H1 (cell line): ENCODE results near the gene TTC4. TPM values are rescaled to one million over a fixed set of nuclear protein-coding genes. Genes with fewer than 3 reads are reported as not detected.

ENCODE experiments used
- CTCF ChIA-PET: fragments of 300-600 bp; sonication (Branson Sonifier 250); formaldehyde crosslinking; loops from one replicate; lab custom pipeline; 2021; ENCODE audit not compliant: partially characterized antibody; lab: Charles Lee
- POLR2A ChIA-PET: fragments of 300-600 bp; sonication (Branson Sonifier 250); formaldehyde crosslinking; loops from one replicate; lab custom pipeline; 2021; ENCODE audit warnings: inconsistent platforms; ENCODE audit not compliant: partially characterized antibody; lab: Charles Lee
- DNase-seq, 2 experiments: peaks; one replicate each; pipeline versions ENCODE4 v3.0.0 to v3.0.0-alpha.2; 2010 to 2022; ENCODE audit warnings: low spot score in 2 of 2, low read depth in 1 of 2, mixed read lengths in 1 of 2
- FAIRE-seq: peaks from 2 replicates; lab custom pipeline; 2011; peaks lifted over from hg19 to GRCh38; lab: Jason Lieb, UNC
- H2AFZ ChIP-seq: 2 replicates; pipeline ENCODE4 v1.8.1; 2012; ENCODE audit warnings: low read length, inconsistent platforms
- H2AK5ac ChIP-seq: 2 replicates; pipeline ENCODE4 v1.6.1; 2013; ENCODE audit warnings: low read depth, low read length
- H2BK120ac ChIP-seq: replicated peaks from 2 replicates; pipeline ENCODE3; 2013; ENCODE audit warnings: low read depth, low read length, inconsistent platforms
- H2BK12ac ChIP-seq: 2 replicates; pipeline ENCODE4 v1.6.1; 2013; ENCODE audit warnings: low read depth, low read length
- H2BK15ac ChIP-seq: 2 replicates; pipeline ENCODE4 v1.6.1; 2013; ENCODE audit warnings: low read length
- H2BK20ac ChIP-seq: 2 replicates; pipeline ENCODE4 v1.6.1; 2013; ENCODE audit warnings: low read length
- H2BK5ac ChIP-seq: 2 replicates; pipeline ENCODE4 v1.6.1; 2013; ENCODE audit warnings: low read depth, low read length
- H3K14ac ChIP-seq: 2 replicates; pipeline ENCODE4 v1.6.1; 2013; ENCODE audit warnings: inconsistent platforms; ENCODE audit not compliant: insufficient read length
- H3K18ac ChIP-seq: 2 replicates; pipeline ENCODE4 v1.6.1; 2013; ENCODE audit warnings: low read length; ENCODE audit errors: extremely low read depth
- H3K23ac ChIP-seq: 2 replicates; pipeline ENCODE4 v1.6.1; 2013; ENCODE audit warnings: inconsistent platforms; ENCODE audit not compliant: insufficient read length
- H3K23me2 ChIP-seq: 2 replicates; pipeline ENCODE4 v1.6.1; 2013; ENCODE audit warnings: low read depth, low read length
- H3K27ac ChIP-seq: 2 replicates; pipeline ENCODE4 v1.6.1; 2011; ENCODE audit warnings: low read depth, low read length, inconsistent platforms
- H3K27me3 ChIP-seq, 4 experiments: replicated peaks in 1 of 4; 1 replicate in 1 of 4; 2 replicates in 3 of 4; pipeline versions ENCODE4 v1.6.1 to v1.8.1; 2011 to 2013; ENCODE audit warnings: low read length in 3 of 4, mild to moderate bottlenecking in 3 of 4, inconsistent platforms in 2 of 4, mixed read lengths in 2 of 4, moderate library complexity in 1 of 4; ENCODE audit not compliant: control insufficient read depth in 3 of 4, insufficient read depth in 3 of 4; ENCODE audit errors: extremely low read depth in 1 of 4
- H3K36me3 ChIP-seq, 4 experiments: 2 replicates each; pipeline versions ENCODE4 v1.6.1 to v1.8.1; 2011 to 2013; ENCODE audit warnings: mild to moderate bottlenecking in 4 of 4, low read length in 3 of 4, moderate library complexity in 2 of 4, control low read depth in 1 of 4, inconsistent platforms in 1 of 4; ENCODE audit not compliant: insufficient read depth in 4 of 4, control insufficient read depth in 2 of 4
- H3K4ac ChIP-seq: replicated peaks from 2 replicates; pipeline ENCODE3; 2013; ENCODE audit warnings: low read length, low read depth, mixed read lengths, inconsistent platforms; ENCODE audit not compliant: insufficient read length
- H3K4me1 ChIP-seq, 4 experiments: replicated peaks in 1 of 4; 1 replicate in 1 of 4; 2 replicates in 3 of 4; pipeline versions ENCODE4 v1.6.1 to v1.8.1; 2011 to 2013; ENCODE audit warnings: low read length in 3 of 4, inconsistent platforms in 2 of 4, mixed read lengths in 1 of 4; ENCODE audit not compliant: insufficient read depth in 4 of 4, control insufficient read depth in 3 of 4
- H3K4me2 ChIP-seq, 2 experiments: 2 replicates each; pipeline versions ENCODE4 v1.6.1 to v1.8.1; 2011 to 2013; ENCODE audit warnings: low read depth in 2 of 2, low read length in 2 of 2, control low read depth in 1 of 2, inconsistent platforms in 1 of 2, mild to moderate bottlenecking in 1 of 2; ENCODE audit not compliant: insufficient read depth in 1 of 2
- H3K4me3 ChIP-seq, 4 experiments: fragments of 200-600, 300-600 bp in 1 of 4; sonication (generic), shearing (Covaris generic), sonication (Bioruptor Twin) in 1 of 4; 2 replicates each; pipeline versions ENCODE4 v1.5.1 to v1.8.1; 2011 to 2016; ENCODE audit warnings: low read length in 4 of 4, low read depth in 3 of 4, control low read depth in 2 of 4, inconsistent platforms in 2 of 4, mild to moderate bottlenecking in 2 of 4, mixed read lengths in 1 of 4, moderate library complexity in 1 of 4; ENCODE audit not compliant: insufficient read depth in 2 of 4; ENCODE audit errors: extremely low read depth in 1 of 4
- H3K56ac ChIP-seq: replicated peaks from 2 replicates; pipeline ENCODE3; 2013; ENCODE audit warnings: low read depth, mild to moderate bottlenecking, mixed read lengths, low read length, inconsistent platforms; ENCODE audit not compliant: insufficient read length
- H3K79me1 ChIP-seq: 2 replicates; pipeline ENCODE4 v1.6.1; 2013; ENCODE audit warnings: low read depth, low read length, control low read depth
- H3K79me2 ChIP-seq, 2 experiments: 2 replicates each; pipeline versions ENCODE4 v1.6.1 to v1.8.1; 2012 to 2013; ENCODE audit warnings: low read length in 2 of 2, mild to moderate bottlenecking in 2 of 2, inconsistent platforms in 1 of 2; ENCODE audit not compliant: insufficient read depth in 2 of 2, control insufficient read depth in 1 of 2
- H3K9ac ChIP-seq, 4 experiments: replicated peaks in 1 of 4; 1 replicate in 1 of 4; 2 replicates in 3 of 4; pipeline versions ENCODE4 v1.6.1 to v1.8.1; 2011 to 2013; ENCODE audit warnings: low read depth in 3 of 4, low read length in 3 of 4, control low read depth in 2 of 4, mild to moderate bottlenecking in 2 of 4, moderate library complexity in 2 of 4, inconsistent platforms in 1 of 4; ENCODE audit errors: extremely low read depth in 1 of 4
- H3K9me3 ChIP-seq, 2 experiments: 2 replicates each; pipeline versions ENCODE4 v1.6.1 to v1.8.1; 2012 to 2013; ENCODE audit warnings: mild to moderate bottlenecking in 2 of 2, moderate library complexity in 2 of 2, control low read depth in 1 of 2, inconsistent platforms in 1 of 2, low read depth in 1 of 2, low read length in 1 of 2, mixed read lengths in 1 of 2; ENCODE audit not compliant: insufficient read depth in 2 of 2
- H4K20me1 ChIP-seq, 2 experiments: replicated peaks in 1 of 2; 2 replicates each; pipeline versions ENCODE3 to v1.8.1; 2011 to 2013; ENCODE audit warnings: inconsistent platforms in 2 of 2, low read length in 2 of 2, mild to moderate bottlenecking in 1 of 2; ENCODE audit not compliant: insufficient read depth in 2 of 2, control insufficient read depth in 1 of 2
- H4K5ac ChIP-seq: 2 replicates; pipeline ENCODE4 v1.6.1; 2013; ENCODE audit warnings: low read length, low read depth, mixed read lengths, inconsistent platforms; ENCODE audit not compliant: insufficient read length
- H4K8ac ChIP-seq: 2 replicates; pipeline ENCODE4 v1.8.0; 2013; ENCODE audit warnings: mild to moderate bottlenecking, moderate library complexity, low read length, inconsistent platforms; ENCODE audit not compliant: insufficient read depth; ENCODE audit errors: extremely low read depth
- H4K91ac ChIP-seq: replicated peaks from 2 replicates; pipeline ENCODE3; 2013; ENCODE audit warnings: low read length, mixed read lengths, inconsistent platforms; ENCODE audit not compliant: insufficient read length
- E2F6 ChIP-seq: IDR thresholded peaks from 2 replicates; pipeline ENCODE4 v1.6.1; 2012; ENCODE audit warnings: inconsistent platforms
- WGBS, 2 experiments: shearing (Covaris generic) in 1 of 2; methylation state at CpG; one replicate each; pipeline versions ENCODE4 v1.1.6 to v1.1.7; 2013 to 2015; ENCODE audit warnings: low lambda C conversion rate in 2 of 2, mixed read lengths in 2 of 2, inconsistent platforms in 1 of 2, low coverage in 1 of 2, missing lambda C conversion rate in 1 of 2; ENCODE audit not compliant: insufficient replicate concordance in 2 of 2, insufficient coverage in 1 of 2, insufficient read length in 1 of 2; ENCODE audit errors: extremely low coverage in 1 of 2, missing lambda C conversion rate in 1 of 2; 5-methylcytosine and 5-hydroxymethylcytosine counted together
- polyA plus RNA-seq, 7 experiments: library from polyadenylated mRNA; depleted of rRNA in 3 of 7; stranded (reverse) in 5 of 7; unstranded in 2 of 7; fragments of >200 nt in 5 of 7; fragments of 200-250 nt in 2 of 7; gene quantifications; 1 replicate in 5 of 7; 2 replicates in 1 of 7; 4 replicates in 1 of 7; pipeline versions ENCODE4 v1.2.1 to v1.2.3, GENCODE V29; 2011 to 2013; ENCODE audit warnings: missing spikeins in 2 of 7, mixed read lengths in 2 of 7
- total RNA-seq: library from RNA; stranded (reverse); fragmentation: NEBNext Ultra II Directional; extraction: Animal tissue kit (Norgen Biotek cat#: 25700); gene quantifications from 2 replicates; pipeline ENCODE4 v1.2.1, GENCODE V29; 2021

Gene TTC4
- total and polyA plus RNA-seq, 2 of the 8 experiments (the other 6 are each of a cell fraction or from before 2014, with no cell fraction given): 21.0 to 25.1 TPM

GRCh38 chr1:54716299-54717047, 812 bp downstream of the TTC4 start:
- peaks cover 5% of the 10 kb centered on the region for H3K23me2 ChIP-seq
- no peak overlapping the region for H3K14ac ChIP-seq
- DNase-seq: no peak
- H2AK5ac ChIP-seq: no peak overlapping the region
- no peak overlapping the region for H3K18ac ChIP-seq
- H2BK5ac ChIP-seq: no peak overlapping the region
- no peaks in the 10 kb centered on the region; a peak in 1 of 7 replicates for H3K4me1 ChIP-seq
- H4K5ac ChIP-seq: no peak overlapping the region
- 51% methylated on average over 8 of the region's 8 CpGs; no CpG with 5 or more reads in 1 of the 2 experiments for WGBS, 2 experiments
- H4K8ac ChIP-seq: no peak overlapping the region
- H3K4ac ChIP-seq: no peak overlapping the region
- H3K4me3 ChIP-seq: peak overlapping the region; percentile 58 to 95 (median 94)
- peaks cover 0 to 16% (median 6%) of the 10 kb centered on the region in 4 experiments; a peak in 5 of 8 replicates for H3K36me3 ChIP-seq
- H2BK15ac ChIP-seq: no peak overlapping the region
- H2BK12ac ChIP-seq: no peak overlapping the region
- H3K23ac ChIP-seq: no peak overlapping the region
- H3K79me1 ChIP-seq: no peaks in the 10 kb centered on the region
- no peaks in the 10 kb centered on the region for H3K9me3 ChIP-seq
- peaks cover 0 to 12% of the 10 kb centered on the region in 2 experiments; a peak in 2 of 4 replicates for H3K79me2 ChIP-seq
- H2BK20ac ChIP-seq: no peak overlapping the region
- CTCF ChIA-PET: interaction anchor here (0.9 to 3.3 kb wide), 8 partner anchors 11 to 84 kb away, joined by 3 to 22 read pairs (median 4); partner anchors contain the start of gene TTC22
- H2BK120ac ChIP-seq: no peak overlapping the region
- H2AFZ ChIP-seq: peak overlapping the region; percentile 75; the same call in 1 of the 2 replicates
- no peak for FAIRE-seq
- peak overlapping the region; percentile 60 to 82 for H3K4me2 ChIP-seq
- POLR2A ChIA-PET: interaction anchor here (0.9 to 2.1 kb wide), 6 partner anchors 9 to 48 kb away, joined by 3 to 9 read pairs (median 4); no protein-coding TSS in a partner anchor
- no peak overlapping the region for H4K91ac ChIP-seq
- peaks cover 0 to 3% (median 0%) of the 10 kb centered on the region in 4 experiments; a peak in 2 of 7 replicates for H3K27me3 ChIP-seq
- H3K56ac ChIP-seq: no peak overlapping the region
- H4K20me1 ChIP-seq: no peaks in the 10 kb centered on the region
- peak overlapping the region; percentile 72; the same call in 1 of the 2 replicates for H3K27ac ChIP-seq
- peak overlapping the region; percentile 75 to 81 (median 78) for H3K9ac ChIP-seq
- TF ChIP-seq E2F6: no peak
